ENCODE data around the gene MED27.

- no peak for TF ChIP-seq BHLHE40 (IDR thresholded peaks at IDR 0.05; ENCODE audit: low read depth, low read length)
- TF ChIP-seq CTCF (conservative IDR thresholded peaks at IDR 0.05; ENCODE audit: low read depth, low read length) = no peak
- no peak for TF ChIP-seq SMC3 (IDR thresholded peaks at IDR 0.05; ENCODE audit: low read depth, low read length)
- no peak for TF ChIP-seq RFX5 (IDR thresholded peaks at IDR 0.05; ENCODE audit: low read depth, low read length)
- no peak for TF ChIP-seq MAFK (IDR thresholded peaks at IDR 0.05; ENCODE audit: low read depth, low read length)
- TF ChIP-seq POLR2A (IDR thresholded peaks at IDR 0.05; ENCODE audit: low read depth, low read length) = no peak
- no peak for TF ChIP-seq USF2 (IDR thresholded peaks at IDR 0.05; ENCODE audit: low read depth, low read length)
- TF ChIP-seq RCOR1 (IDR thresholded peaks at IDR 0.05; ENCODE audit: insufficient replicate concordance, low read length) = no peak
These were observed 136.3 kb downstream of the MED27 start for GRCh38 chr9:131943351-131943841.
